Coronary artery (tissue), 2 donors: Measurements from ENCODE around the gene UVRAG.

ENCODE experiments used
- DNase-seq: peaks from one replicate; pipeline ENCODE4 v3.0.0-alpha.2; 2017; ENCODE audit warnings: low spot score
- H3K27ac ChIP-seq, 2 donors: fragments of 200-600 bp; sonication (generic); one replicate each; pipeline ENCODE4 v1.5.1; 2016 to 2019
- H3K4me3 ChIP-seq: fragments of 200-600 bp; sonication (generic); 2 replicates; pipeline ENCODE4 v1.5.1; 2016; ENCODE audit warnings: mild to moderate bottlenecking, moderate library complexity
- CTCF ChIP-seq: fragments of 200-600 bp; sonication (generic); IDR thresholded peaks from one replicate; pipeline ENCODE4 v1.5.1; 2019; ENCODE audit warnings: antibody characterized with exemption

Gene UVRAG

GRCh38 chr11:76004400-76004799 is 189.4 kb downstream of the UVRAG start:
- Histone ChIP-seq H3K27ac (no peak overlapping the region), H3K4me3 (no peak overlapping the region)
- DNase-seq, result no peak
- no peak for TF ChIP-seq CTCF

- no peak for DNase-seq
- Histone ChIP-seq H3K27ac (no peak overlapping the region), H3K4me3 (no peak overlapping the region)
- TF ChIP-seq CTCF, result no peak
These were observed 190.7 kb downstream of the UVRAG start for GRCh38 chr11:76005756-76006155.

- DNase-seq, result no peak
- no peak for TF ChIP-seq CTCF
- no peak overlapping the region for H3K27ac ChIP-seq
- no peak overlapping the region for H3K4me3 ChIP-seq
These were observed 192.2 kb downstream of the UVRAG start for GRCh38 chr11:76007166-76007565.

- TF ChIP-seq CTCF, result no peak
- Histone ChIP-seq H3K27ac (no peak overlapping the region), H3K4me3 (no peak overlapping the region)
- no peak for DNase-seq
These were observed 193.5 kb downstream of the UVRAG start for GRCh38 chr11:76008474-76008873.

GRCh38 chr11:76010051-76010450 is 195.0 kb downstream of the UVRAG start:
- Histone ChIP-seq H3K27ac (no peak overlapping the region), H3K4me3 (no peak overlapping the region)
- DNase-seq, result no peak
- TF ChIP-seq CTCF, result no peak

GRCh38 chr11:76013526-76013925 is 198.5 kb downstream of the UVRAG start:
- no peak overlapping the region for H3K27ac ChIP-seq
- TF ChIP-seq CTCF, result no peak
- H3K4me3 ChIP-seq, result no peak overlapping the region
- DNase-seq, result no peak

- TF ChIP-seq CTCF, result no peak
- H3K4me3 ChIP-seq, result no peak overlapping the region
- H3K27ac ChIP-seq, result no peak overlapping the region
- no peak for DNase-seq
These were observed 208.4 kb downstream of the UVRAG start for GRCh38 chr11:76023236-76024068.
